ENCODE measurements around the gene DAGLB.

DNA sequence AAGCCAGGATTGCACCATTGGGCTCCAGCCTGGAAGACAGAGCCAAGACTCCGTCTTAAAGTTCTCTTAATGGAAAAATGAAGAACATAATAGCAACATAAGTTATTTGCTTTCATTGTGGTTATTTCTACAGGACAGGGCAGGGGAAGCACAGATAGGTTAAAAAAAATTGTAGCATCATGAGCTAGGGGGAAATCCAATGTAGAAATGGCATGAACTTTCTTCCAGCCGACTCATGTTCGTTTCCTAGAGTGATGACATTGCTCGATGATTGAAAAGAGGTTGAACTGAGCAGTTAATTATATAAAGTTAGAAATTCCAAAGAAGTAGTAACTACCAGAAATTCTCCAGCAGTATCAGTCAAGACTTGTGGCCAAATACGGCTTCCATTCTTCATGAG lies 64.9 kb downstream of the DAGLB start:
- TF ChIP-seq YY1 (IDR thresholded peaks at IDR 0.05; ENCODE audit: insufficient read depth, insufficient read length) (no peak), ZNF274 (IDR thresholded peaks at IDR 0.05; ENCODE audit: low read depth, low read length) (no peak)
